C4-2B (cell line): ENCODE results near the gene EFCAB6.

Experiments
- H3K27ac ChIP-seq: fragments of 450-650 bp; 2 replicates; pipeline ENCODE4 v1.5.1; 2017
- ZFX ChIP-seq: fragments of 450-650 bp; IDR thresholded peaks from 2 replicates; pipeline ENCODE4 v1.6.1; 2017
- TF ChIP-seq, protein P1 (sequence below): fragments of 450-650 bp; conservative IDR thresholded peaks from 2 replicates; pipeline ENCODE4 v1.5.1; 2017; ENCODE audit warnings: mild to moderate bottlenecking

Gene EFCAB6

DNA sequence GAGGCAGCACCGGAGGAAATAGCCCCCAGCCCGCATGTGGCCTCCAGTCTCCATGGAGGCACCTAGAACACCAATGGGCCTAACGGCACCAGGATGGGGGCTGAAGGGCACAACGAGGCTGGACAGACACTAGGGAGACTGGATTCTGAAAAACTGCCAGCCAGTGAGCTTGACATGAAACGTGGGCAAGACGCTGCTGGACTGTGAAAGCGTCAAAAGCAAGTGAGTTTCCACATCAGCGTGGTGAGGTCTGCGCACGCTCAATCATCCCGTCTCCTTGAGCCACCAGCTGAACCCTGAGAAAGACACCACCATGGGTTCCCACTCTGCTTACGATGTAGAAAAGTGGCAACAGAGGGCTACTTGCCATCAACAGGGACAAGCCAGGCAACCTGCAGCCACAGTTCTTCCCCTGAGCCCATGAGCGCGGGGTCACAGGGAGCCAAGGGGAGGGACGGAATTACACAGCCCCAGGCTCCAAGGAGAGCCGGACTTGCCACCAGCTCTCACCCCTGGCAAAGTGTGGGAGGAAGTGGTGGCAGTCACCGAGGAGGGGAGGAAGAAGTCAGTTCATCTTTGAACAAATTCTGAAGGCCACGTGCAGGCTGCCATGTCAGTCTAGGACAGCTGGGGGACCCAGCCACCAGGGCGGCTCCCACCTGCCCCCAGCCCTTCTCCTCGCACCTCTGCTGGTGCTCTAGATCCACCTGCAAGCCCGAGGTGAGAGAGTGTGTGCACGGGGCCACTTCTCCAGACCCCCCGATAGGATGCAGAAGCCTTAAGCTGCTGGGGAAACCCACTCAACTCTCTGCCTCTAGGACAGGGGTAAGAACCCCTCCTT lies 269.2 kb downstream of the EFCAB6 start:
- H3K27ac ChIP-seq, result no peak overlapping the region
- TF ChIP-seq, protein P1, sequence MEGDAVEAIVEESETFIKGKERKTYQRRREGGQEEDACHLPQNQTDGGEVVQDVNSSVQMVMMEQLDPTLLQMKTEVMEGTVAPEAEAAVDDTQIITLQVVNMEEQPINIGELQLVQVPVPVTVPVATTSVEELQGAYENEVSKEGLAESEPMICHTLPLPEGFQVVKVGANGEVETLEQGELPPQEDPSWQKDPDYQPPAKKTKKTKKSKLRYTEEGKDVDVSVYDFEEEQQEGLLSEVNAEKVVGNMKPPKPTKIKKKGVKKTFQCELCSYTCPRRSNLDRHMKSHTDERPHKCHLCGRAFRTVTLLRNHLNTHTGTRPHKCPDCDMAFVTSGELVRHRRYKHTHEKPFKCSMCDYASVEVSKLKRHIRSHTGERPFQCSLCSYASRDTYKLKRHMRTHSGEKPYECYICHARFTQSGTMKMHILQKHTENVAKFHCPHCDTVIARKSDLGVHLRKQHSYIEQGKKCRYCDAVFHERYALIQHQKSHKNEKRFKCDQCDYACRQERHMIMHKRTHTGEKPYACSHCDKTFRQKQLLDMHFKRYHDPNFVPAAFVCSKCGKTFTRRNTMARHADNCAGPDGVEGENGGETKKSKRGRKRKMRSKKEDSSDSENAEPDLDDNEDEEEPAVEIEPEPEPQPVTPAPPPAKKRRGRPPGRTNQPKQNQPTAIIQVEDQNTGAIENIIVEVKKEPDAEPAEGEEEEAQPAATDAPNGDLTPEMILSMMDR, result no peak
- no peak for TF ChIP-seq ZFX

DNA sequence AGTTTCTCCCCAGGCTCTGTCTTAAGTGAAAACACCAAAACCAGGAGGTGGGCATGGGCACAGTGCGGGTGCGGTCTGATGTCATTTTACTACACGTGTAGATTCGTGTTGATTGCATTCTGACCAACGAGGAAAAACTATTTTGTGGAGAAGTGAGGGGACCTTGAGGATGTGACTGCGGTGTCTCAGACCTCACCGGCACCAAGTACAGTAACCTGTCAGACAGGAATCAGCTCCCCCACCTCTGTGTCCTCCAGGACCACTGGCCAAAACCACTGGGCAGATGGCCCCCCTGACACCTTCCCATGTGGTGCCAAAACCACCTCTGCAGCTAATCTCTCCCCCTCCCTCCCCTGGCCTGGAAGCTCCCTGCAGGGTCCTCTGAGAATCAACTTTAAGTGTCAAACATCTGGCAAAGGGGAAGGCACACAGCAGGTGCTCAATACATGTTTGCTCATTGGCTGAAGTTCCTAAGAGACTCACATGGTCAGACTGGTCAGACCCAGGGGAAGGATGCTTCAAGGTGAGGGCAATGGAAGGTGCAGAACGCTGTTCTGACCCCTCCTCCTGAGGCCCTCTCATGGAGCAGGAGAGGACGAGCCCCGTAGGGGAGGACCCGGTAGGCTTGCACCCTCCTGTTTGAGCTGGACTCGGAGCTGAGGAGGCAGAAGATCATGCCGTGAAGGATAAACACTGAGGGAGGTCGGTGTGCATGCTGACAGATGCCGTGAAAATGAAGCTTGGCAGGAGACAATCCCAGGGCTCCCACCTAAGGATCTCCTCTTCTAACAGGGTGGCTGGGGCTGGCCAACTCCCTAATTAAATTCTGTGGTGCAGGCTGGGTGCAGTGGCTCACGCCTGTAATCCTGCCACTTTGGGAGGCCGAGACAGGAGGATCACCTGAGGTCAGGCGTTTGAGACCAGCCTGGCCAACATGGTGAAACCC lies 270.4 kb downstream of the EFCAB6 start:
- no peak overlapping the region for H3K27ac ChIP-seq
- TF ChIP-seq, protein P1, result no peak
- no peak for TF ChIP-seq ZFX

DNA sequence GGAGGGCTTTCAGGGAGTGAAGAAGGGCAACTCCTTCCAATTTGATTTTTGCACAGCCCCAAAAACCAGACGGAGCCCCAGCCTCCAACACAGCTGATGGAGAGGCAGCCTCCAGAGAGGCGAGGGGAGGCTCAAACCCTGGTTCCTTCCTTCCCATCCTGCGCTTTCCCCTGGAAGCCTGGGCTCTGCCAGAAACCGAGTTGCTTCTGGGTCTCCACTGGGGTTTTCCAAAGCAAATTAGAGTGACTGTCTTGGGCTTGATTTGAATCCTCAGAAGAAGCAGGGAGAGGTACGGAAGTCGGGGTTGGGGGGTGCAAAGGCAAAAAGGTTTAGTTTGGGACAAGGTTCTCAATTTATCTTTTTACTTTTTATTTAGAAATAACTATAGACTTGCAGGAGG lies 271.1 kb downstream of the EFCAB6 start:
- TF ChIP-seq ZFX, result no peak
- TF ChIP-seq, protein P1, result no peak

DNA sequence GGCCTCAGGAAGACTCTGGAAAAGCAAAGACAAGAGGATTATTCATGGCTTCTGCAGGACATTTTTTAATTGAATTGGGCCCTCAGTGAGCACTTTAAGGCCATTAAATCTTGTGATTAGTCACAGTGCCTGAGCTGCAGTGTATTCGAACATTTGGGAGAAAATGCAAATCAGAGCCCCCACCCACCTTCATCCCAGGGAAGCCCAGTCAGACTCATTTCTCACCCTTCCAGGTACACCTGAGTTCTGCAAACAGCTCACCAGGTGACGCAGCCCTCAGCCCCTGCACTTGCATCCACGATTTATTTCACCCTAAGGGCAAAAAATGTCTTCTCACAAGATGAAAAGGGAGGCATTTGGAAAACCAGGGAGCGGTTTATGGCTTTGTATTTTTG lies 271.6 kb downstream of the EFCAB6 start:
- TF ChIP-seq, protein P1, result no peak
- TF ChIP-seq ZFX, result no peak
- H3K27ac ChIP-seq, result no peak overlapping the region

More for the DNA sequence above, 271.1 kb downstream of the EFCAB6 start:
- H3K27ac ChIP-seq, result no peak overlapping the region

DNA sequence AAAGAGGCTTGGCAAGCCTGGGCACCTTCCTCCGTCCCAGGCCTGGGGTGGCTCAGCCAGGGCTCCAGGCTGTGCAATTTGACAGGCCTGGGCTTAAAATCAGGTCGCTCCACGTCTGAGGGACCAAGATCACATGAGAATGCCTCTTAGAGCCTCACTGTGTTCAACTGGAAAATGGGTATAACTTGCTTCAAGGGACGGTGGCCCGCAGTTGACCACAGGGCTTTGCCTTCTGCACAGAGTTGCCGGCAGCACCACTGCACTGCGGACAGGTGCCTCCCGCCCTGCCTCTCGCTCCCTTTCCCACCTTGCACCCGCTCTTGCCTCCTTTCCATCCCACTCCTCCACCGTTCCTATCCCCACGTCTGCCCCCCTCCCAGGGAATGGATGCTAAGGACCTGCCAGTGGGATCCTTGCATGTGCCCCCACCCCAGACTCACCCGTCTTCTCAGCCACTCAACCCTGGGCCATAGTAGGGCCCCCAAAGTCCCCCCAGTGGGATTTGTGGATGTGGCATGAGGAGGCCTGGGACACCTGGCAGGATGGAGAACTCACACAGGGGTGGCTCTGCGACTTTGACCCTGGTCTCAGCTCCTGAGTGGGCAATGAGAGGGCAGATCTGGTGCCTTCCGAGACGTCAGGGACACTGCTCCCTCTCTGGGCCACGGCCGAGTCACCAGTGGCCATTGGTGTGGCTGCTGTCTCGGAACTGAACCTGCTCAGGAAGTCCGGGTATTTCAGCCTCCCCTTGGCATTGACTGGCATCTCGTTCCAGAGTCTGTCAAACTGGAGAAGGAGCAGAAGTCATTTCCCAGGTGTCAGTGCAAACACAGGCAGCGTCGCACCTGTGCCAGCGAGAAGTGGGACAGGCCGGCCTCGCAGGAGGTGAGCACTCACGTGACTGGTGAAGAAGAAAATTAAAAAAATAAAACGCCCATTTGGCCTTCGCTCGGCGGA lies 272.3 kb downstream of the EFCAB6 start:
- TF ChIP-seq, protein P1, result no peak
- TF ChIP-seq ZFX, result no peak

DNA sequence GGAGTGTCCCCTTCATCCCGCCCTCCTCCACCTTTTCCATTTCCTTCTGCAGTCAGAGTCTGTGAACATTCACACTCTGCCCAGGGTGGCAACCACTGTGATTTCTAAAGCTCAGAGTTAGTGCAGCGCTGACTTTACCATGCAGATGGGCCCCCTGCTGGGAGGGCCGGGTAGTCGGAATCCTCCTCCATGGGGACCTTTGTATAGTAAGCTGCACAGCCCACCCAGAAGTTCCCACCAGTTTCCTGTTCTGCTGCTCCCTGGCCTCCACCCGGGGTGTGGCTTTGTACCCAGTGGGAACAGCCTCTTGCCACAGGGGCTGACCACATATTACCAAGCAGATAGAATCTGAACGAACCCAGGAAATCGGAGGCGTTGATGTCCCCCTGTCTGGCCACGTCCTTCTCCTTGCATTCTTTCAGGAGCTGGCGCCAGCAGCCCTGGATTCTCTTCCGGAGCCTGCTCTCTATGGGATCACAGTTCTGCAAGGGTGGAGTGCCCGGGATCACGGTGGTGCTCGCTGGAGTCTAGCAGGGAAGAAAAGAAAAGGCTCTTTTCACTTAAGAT lies 275.0 kb downstream of the EFCAB6 start:
- TF ChIP-seq ZFX, result no peak
- TF ChIP-seq, protein P1, result no peak; the same call in 1 of the 2 replicates
- no peak overlapping the region for H3K27ac ChIP-seq

More for the DNA sequence above, 272.3 kb downstream of the EFCAB6 start:
- H3K27ac ChIP-seq, result no peak overlapping the region
